NT2/D1 (cell line): Measurements from ENCODE around the gene SPDYE9.
"Not testable (repeated sequence)": the region's sequence is repeated elsewhere in the genome, so short reads cannot be mapped to it uniquely, and the experiment has no call there.

Source experiments
- DNase-seq: peaks from one replicate; pipeline ENCODE4 v3.0.0-alpha.2; 2011; ENCODE audit warnings: low read depth, low spot score
- H3K27me3 ChIP-seq: 2 replicates; pipeline ENCODE4 v1.6.0; 2011; ENCODE audit warnings: mild to moderate bottlenecking; ENCODE audit not compliant: insufficient read length, insufficient read depth
- H3K36me3 ChIP-seq: 2 replicates; pipeline ENCODE4 v1.6.1; 2011; ENCODE audit warnings: mild to moderate bottlenecking, low read length, mixed read lengths; ENCODE audit not compliant: insufficient read depth, insufficient read length
- H3K4me1 ChIP-seq: 2 replicates; pipeline ENCODE4 v1.5.1; 2011; ENCODE audit not compliant: insufficient read depth, insufficient read length
- H3K4me3 ChIP-seq: 2 replicates; pipeline ENCODE4 v1.5.1; 2011; ENCODE audit warnings: low read depth; ENCODE audit not compliant: insufficient read length
- H3K9ac ChIP-seq: 2 replicates; pipeline ENCODE4 v1.6.0; 2011; ENCODE audit warnings: low read depth; ENCODE audit not compliant: insufficient read length
- H3K9me3 ChIP-seq: 2 replicates; pipeline ENCODE4 v1.5.1; 2011; ENCODE audit warnings: mild to moderate bottlenecking, low read length; ENCODE audit not compliant: insufficient read depth

The SPDYE9 gene

GRCh38 chr7:73085938-73086337 is at the start of gene SPDYE9:
TSS of gene SPDYE9 (minus strand) at chr7:73086038. CDS start at chr7:73084238, 1,800 bp downstream.
- not testable (repeated sequence) for H3K9me3 ChIP-seq, H3K4me3 ChIP-seq

GRCh38 chr7:73134866-73135265 is 49.0 kb upstream of the SPDYE9 start:
- not testable (repeated sequence) for H3K36me3 ChIP-seq, DNase-seq, H3K27me3 ChIP-seq, H3K9me3 ChIP-seq, H3K4me3 ChIP-seq, H3K9ac ChIP-seq, H3K4me1 ChIP-seq

More at GRCh38 chr7:73085938-73086337, at the start of gene SPDYE9:
- H3K4me1 ChIP-seq, H3K27me3 ChIP-seq, DNase-seq, H3K9ac ChIP-seq, H3K36me3 ChIP-seq: not testable (repeated sequence)

GRCh38 chr7:73132651-73133217 is 46.9 kb upstream of the SPDYE9 start:
- not testable (repeated sequence) for H3K27me3 ChIP-seq, H3K9ac ChIP-seq, H3K36me3 ChIP-seq, H3K9me3 ChIP-seq, DNase-seq, H3K4me3 ChIP-seq, H3K4me1 ChIP-seq

- not testable (repeated sequence) for H3K36me3 ChIP-seq, H3K9ac ChIP-seq, H3K9me3 ChIP-seq, H3K4me1 ChIP-seq, H3K27me3 ChIP-seq, H3K4me3 ChIP-seq, DNase-seq
Observed at GRCh38 chr7:73130612-73131011, 44.8 kb upstream of the SPDYE9 start.

- H3K4me1 ChIP-seq: not testable (repeated sequence)
Observed at GRCh38 chr7:73124126-73124525, 38.3 kb upstream of the SPDYE9 start.

GRCh38 chr7:73122778-73123447 is 37.1 kb upstream of the SPDYE9 start:
- not testable (repeated sequence) for H3K9me3 ChIP-seq, H3K9ac ChIP-seq, H3K4me3 ChIP-seq, H3K27me3 ChIP-seq, H3K36me3 ChIP-seq, H3K4me1 ChIP-seq, DNase-seq

More at GRCh38 chr7:73124126-73124525, 38.3 kb upstream of the SPDYE9 start:
- not testable (repeated sequence) for H3K36me3 ChIP-seq, H3K9me3 ChIP-seq, DNase-seq, H3K4me3 ChIP-seq, H3K9ac ChIP-seq, H3K27me3 ChIP-seq

GRCh38 chr7:73118155-73118554 is 32.3 kb upstream of the SPDYE9 start:
- H3K4me1 ChIP-seq, H3K27me3 ChIP-seq, H3K9ac ChIP-seq, H3K4me3 ChIP-seq, H3K36me3 ChIP-seq, DNase-seq, H3K9me3 ChIP-seq: not testable (repeated sequence)

- H3K36me3 ChIP-seq, H3K9ac ChIP-seq, H3K4me1 ChIP-seq, H3K4me3 ChIP-seq, DNase-seq, H3K27me3 ChIP-seq, H3K9me3 ChIP-seq: not testable (repeated sequence)
Observed at GRCh38 chr7:73057811-73058210, 28.0 kb downstream of the SPDYE9 start, which contains the start of gene SPDYE11. TSS of gene SPDYE11 (minus strand) at chr7:73057911. CDS start at chr7:73056111, 1,800 bp downstream.

GRCh38 chr7:73029666-73030065 is 56.2 kb downstream of the SPDYE9 start, which contains the start of gene SPDYE8:
TSS of gene SPDYE8 (minus strand) at chr7:73029766. CDS start at chr7:73027966, 1,800 bp downstream.
- not testable (repeated sequence) for H3K9ac ChIP-seq

More at GRCh38 chr7:73029666-73030065, 56.2 kb downstream of the SPDYE9 start, which contains the start of gene SPDYE8:
- not testable (repeated sequence) for H3K9me3 ChIP-seq, DNase-seq, H3K36me3 ChIP-seq, H3K4me1 ChIP-seq, H3K4me3 ChIP-seq, H3K27me3 ChIP-seq
